Peyer's patch (tissue), 4 donors: Measurements from ENCODE around the gene EIF3A. TPM values are rescaled to one million over a fixed set of nuclear protein-coding genes. Genes with fewer than 3 reads are reported as not detected.

Experiments used
- DNase-seq, 3 donors: peaks; one replicate each; pipeline ENCODE4 v3.0.0-alpha.2; 2017 to 2019
- H3K27ac ChIP-seq, 4 donors: fragments of 200-600 bp; sonication (generic); one replicate each; pipeline ENCODE4 v1.5.1; 2016 to 2019
- H3K27me3 ChIP-seq, 2 donors: fragments of 200-600 bp; sonication (generic); one replicate each; pipeline ENCODE4 v1.5.1; 2019
- H3K36me3 ChIP-seq, 3 donors: fragments of 200-600 bp; sonication (generic); one replicate each; pipeline ENCODE4 v1.5.1; 2016 to 2019
- H3K4me1 ChIP-seq, 4 donors: fragments of 200-600 bp; sonication (generic); one replicate each; pipeline ENCODE4 v1.5.1; 2016 to 2019
- H3K4me3 ChIP-seq, 4 donors: fragments of 200-600 bp; sonication (generic); 1 replicate in 3 of 4; 2 replicates in 1 of 4; pipeline ENCODE4 v1.5.1; 2016 to 2019; ENCODE audit warnings: mild to moderate bottlenecking in 1 of 4
- H3K9me3 ChIP-seq, 4 donors: fragments of 200-600 bp; sonication (generic); one replicate each; pipeline ENCODE4 v1.5.1; 2016 to 2019; ENCODE audit warnings: mild to moderate bottlenecking in 1 of 4
- POLR2A ChIP-seq, 2 donors: fragments of 450-650 bp; IDR thresholded peaks; one replicate each; pipeline ENCODE4 v1.5.1; 2017; ENCODE audit warnings: antibody characterized with exemption in 2 of 2, mild to moderate bottlenecking in 2 of 2, moderate library complexity in 2 of 2
- total RNA-seq, 4 donors: library from RNA; depleted of rRNA; stranded (reverse); fragments of >200 nt; gene quantifications; one replicate each; pipeline ENCODE4 v1.1.0, GENCODE V29; 2016
- TF ChIP-seq, protein P1 (sequence below), 6 experiments: fragments of 450-650 bp in 4 of 6; fragments of 200-600 bp in 2 of 6; sonication (generic) in 1 of 6; IDR thresholded peaks; one replicate each; pipeline ENCODE4 v1.5.1; 2017 to 2019; ENCODE audit warnings: antibody characterized with exemption in 6 of 6, mild to moderate bottlenecking in 3 of 6, moderate library complexity in 1 of 6

The EIF3A gene
- total RNA-seq, 4 donors from 2014 or later = 69.5 to 266 (median 89.5) TPM

DNA sequence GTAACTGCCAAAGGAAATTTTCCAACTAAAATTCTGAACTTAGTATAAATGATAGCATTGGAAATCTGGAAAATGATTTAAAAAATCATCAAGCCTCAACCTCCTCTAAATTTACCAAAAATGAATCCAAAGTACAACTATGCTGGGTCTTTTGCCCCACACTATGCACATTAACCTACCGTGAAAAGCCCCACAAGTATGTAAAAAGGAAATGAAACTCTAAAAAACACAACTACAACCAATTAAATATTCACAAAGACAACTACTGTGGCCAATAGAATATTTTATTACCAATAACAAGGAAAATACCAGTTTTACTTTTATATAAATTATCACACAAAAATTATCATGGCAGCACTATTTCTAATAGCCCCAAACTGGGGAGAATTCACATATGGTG lies 19.3 kb downstream of the EIF3A start:
- DNase-seq = no peak
- no peak overlapping the region for H3K27ac ChIP-seq
- no peaks in the 10 kb centered on the region for H3K4me1 ChIP-seq
- no peaks in the 10 kb centered on the region for H3K27me3 ChIP-seq
- H3K4me3 ChIP-seq = no peak overlapping the region
- peaks cover 4 to 96% (median 8%) of the 10 kb centered on the region in 3 donors for H3K36me3 ChIP-seq
- TF ChIP-seq POLR2A (IDR thresholded peaks at IDR 0.05) = no peak
- TF ChIP-seq, protein P1, sequence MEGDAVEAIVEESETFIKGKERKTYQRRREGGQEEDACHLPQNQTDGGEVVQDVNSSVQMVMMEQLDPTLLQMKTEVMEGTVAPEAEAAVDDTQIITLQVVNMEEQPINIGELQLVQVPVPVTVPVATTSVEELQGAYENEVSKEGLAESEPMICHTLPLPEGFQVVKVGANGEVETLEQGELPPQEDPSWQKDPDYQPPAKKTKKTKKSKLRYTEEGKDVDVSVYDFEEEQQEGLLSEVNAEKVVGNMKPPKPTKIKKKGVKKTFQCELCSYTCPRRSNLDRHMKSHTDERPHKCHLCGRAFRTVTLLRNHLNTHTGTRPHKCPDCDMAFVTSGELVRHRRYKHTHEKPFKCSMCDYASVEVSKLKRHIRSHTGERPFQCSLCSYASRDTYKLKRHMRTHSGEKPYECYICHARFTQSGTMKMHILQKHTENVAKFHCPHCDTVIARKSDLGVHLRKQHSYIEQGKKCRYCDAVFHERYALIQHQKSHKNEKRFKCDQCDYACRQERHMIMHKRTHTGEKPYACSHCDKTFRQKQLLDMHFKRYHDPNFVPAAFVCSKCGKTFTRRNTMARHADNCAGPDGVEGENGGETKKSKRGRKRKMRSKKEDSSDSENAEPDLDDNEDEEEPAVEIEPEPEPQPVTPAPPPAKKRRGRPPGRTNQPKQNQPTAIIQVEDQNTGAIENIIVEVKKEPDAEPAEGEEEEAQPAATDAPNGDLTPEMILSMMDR (IDR thresholded peaks at IDR 0.05) = no peak
- no peaks in the 10 kb centered on the region for H3K9me3 ChIP-seq

DNA sequence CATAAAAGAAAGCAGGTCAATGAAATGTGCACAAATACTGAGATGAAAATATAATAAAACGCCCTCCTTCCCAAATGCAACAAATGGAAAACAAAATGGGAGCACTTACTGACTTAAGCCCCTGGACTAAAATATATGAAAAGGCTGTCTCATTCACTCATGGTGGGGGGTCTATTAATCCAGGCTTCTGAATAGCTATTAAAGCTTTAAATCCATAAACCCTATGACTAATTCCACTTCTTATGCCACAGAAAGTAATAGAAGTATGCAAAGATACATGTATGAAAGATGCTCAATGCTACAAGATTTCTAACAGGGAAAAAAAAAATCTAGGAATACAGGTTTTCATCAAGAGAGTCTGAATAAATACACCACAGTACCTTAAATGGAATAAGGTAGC lies 20.5 kb downstream of the EIF3A start:
- Histone ChIP-seq H3K27me3 (no peaks in the 10 kb centered on the region), H3K4me3 (no peak overlapping the region), H3K4me1 (no peaks in the 10 kb centered on the region), H3K9me3 (no peaks in the 10 kb centered on the region), H3K36me3 (peaks cover 4 to 98% (median 8%) of the 10 kb centered on the region in 3 donors), H3K27ac (no peak overlapping the region)
- no peak for TF ChIP-seq POLR2A (IDR thresholded peaks at IDR 0.05)
- TF ChIP-seq, protein P1 (IDR thresholded peaks at IDR 0.05) = no peak
- DNase-seq = no peak

DNA sequence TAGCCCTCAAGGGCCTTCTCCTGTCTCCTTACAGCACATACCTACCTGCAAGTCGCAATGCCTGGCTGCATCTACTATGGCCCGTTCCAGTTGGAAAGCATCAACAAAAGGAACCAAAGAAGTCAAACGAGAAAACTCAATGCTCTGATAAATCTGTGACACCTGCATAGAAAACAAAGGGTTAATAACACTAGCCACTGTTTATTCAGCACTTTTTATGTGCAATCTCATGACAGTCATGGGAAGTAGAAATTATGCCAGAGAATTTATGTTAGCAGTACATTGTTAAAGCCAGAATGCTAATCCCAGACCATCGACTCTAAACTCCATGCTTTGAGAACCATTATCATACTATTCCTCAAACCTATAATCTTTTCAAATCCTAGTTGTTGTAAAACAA lies 21.1 kb downstream of the EIF3A start:
- no peak for TF ChIP-seq POLR2A (IDR thresholded peaks at IDR 0.05)
- TF ChIP-seq, protein P1 (IDR thresholded peaks at IDR 0.05) = no peak
- Histone ChIP-seq H3K36me3 (peaks cover 4 to 98% (median 4%) of the 10 kb centered on the region in 3 donors), H3K27me3 (no peaks in the 10 kb centered on the region), H3K4me3 (no peak overlapping the region), H3K4me1 (no peaks in the 10 kb centered on the region), H3K27ac (no peak overlapping the region), H3K9me3 (no peaks in the 10 kb centered on the region)
- DNase-seq = no peak

DNA sequence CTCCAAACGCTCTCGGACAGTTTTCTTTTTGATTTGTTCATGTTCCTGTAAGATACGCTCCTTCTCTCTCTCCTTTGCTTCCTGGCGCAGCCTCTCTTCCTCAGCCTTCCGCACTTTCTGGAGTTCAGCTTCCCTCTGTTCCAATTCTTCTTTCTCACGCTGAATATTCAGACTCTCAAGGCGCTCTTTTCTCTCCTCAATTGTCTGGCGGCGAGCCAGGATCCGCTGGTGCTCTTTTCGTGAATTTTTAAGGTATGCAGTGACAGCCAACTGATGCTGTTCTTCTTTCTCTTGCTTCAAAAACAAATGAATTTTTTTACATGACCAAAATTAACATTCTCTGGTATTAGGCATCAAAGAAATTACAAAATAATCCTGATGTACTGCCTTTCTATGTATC lies 22.6 kb downstream of the EIF3A start:
- no peak for DNase-seq
- H3K4me1 ChIP-seq = no peaks in the 10 kb centered on the region
- H3K36me3 ChIP-seq = peaks cover 4 to 98% (median 4%) of the 10 kb centered on the region in 3 donors
- TF ChIP-seq, protein P1 (IDR thresholded peaks at IDR 0.05) = no peak
- no peak for TF ChIP-seq POLR2A (IDR thresholded peaks at IDR 0.05)
- no peaks in the 10 kb centered on the region for H3K9me3 ChIP-seq
- H3K27ac ChIP-seq = no peak overlapping the region
- H3K27me3 ChIP-seq = no peaks in the 10 kb centered on the region
- H3K4me3 ChIP-seq = no peak overlapping the region

DNA sequence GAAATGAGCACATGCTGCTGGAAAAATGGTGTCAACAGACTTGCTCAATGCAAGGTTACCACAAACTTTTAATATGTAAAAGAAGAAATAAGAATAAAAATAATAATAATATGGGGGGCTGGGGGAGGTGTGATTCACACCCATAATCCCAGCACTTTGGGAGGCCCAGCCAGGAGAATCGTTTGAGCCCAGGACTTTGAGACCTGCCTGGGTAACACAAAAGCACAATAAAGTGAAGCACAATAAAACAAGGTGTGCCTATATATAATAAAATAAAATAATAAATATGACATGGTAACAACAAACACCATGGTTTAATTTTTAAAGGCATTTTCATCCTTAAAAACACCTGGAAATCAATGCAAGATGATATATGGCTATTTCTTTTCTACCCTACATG lies 25.1 kb downstream of the EIF3A start:
- no peak for TF ChIP-seq POLR2A (IDR thresholded peaks at IDR 0.05)
- TF ChIP-seq, protein P1 (IDR thresholded peaks at IDR 0.05) = no peak
- Histone ChIP-seq H3K27ac (no peak overlapping the region), H3K27me3 (no peaks in the 10 kb centered on the region), H3K4me3 (no peak overlapping the region), H3K4me1 (no peaks in the 10 kb centered on the region), H3K36me3 (peaks cover 4 to 100% (median 4%) of the 10 kb centered on the region in 3 donors), H3K9me3 (no peaks in the 10 kb centered on the region)
- no peak for DNase-seq

DNA sequence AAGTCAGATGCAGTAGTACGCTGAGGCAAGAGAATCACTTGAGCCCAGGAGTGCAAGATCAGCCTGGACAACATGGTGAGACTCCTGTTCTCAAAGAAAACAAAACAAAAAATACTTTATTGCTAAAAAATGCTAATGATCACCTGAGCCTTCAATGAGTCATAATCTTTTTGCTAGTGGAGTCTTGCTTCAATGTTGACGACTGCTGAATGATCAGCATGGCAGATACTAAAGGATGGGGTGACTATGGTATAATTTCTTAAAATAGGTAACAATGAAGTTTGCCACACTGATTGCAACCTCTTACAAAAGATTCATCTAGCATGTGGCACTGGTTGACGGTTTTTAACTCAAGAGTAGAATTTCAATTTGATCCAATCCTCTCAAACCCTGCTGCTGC lies 28.8 kb downstream of the EIF3A start:
- Histone ChIP-seq H3K27ac (no peak overlapping the region), H3K9me3 (no peaks in the 10 kb centered on the region), H3K4me3 (no peak overlapping the region), H3K36me3 (peaks cover 0 to 100% (median 2%) of the 10 kb centered on the region in 3 donors), H3K27me3 (no peaks in the 10 kb centered on the region), H3K4me1 (no peaks in the 10 kb centered on the region)
- no peak for DNase-seq
- TF ChIP-seq POLR2A (IDR thresholded peaks at IDR 0.05) = no peak
- TF ChIP-seq, protein P1 (IDR thresholded peaks at IDR 0.05) = no peak
